ENCODE measurements around the gene CPOX.

The CPOX gene

GRCh38 chr3:98557324-98558010 lies 35.9 kb downstream of the CPOX start:
- DNase-seq (ENCODE audit: low read depth): no peak
- TF ChIP-seq CTCF (conservative IDR thresholded peaks at IDR 0.05; ENCODE audit: low read depth, low read length): no peak
- no peak overlapping the region for H3K4me3 ChIP-seq (ENCODE audit: low read depth, low read length)

- H3K4me3 ChIP-seq (ENCODE audit: low read depth, low read length): no peak overlapping the region
- no peak for DNase-seq (ENCODE audit: low read depth)
- TF ChIP-seq CTCF (conservative IDR thresholded peaks at IDR 0.05; ENCODE audit: low read depth, low read length): no peak
Observed at GRCh38 chr3:98556164-98557130, 37.0 kb downstream of the CPOX start.

- DNase-seq (ENCODE audit: low read depth): no peak
- no peak overlapping the region for H3K4me3 ChIP-seq (ENCODE audit: low read depth, low read length)
- no peak for TF ChIP-seq CTCF (conservative IDR thresholded peaks at IDR 0.05; ENCODE audit: low read depth, low read length)
Observed at GRCh38 chr3:98555025-98555379, 38.4 kb downstream of the CPOX start.

GRCh38 chr3:98554580-98554979 lies 38.8 kb downstream of the CPOX start:
- no peak overlapping the region for H3K4me3 ChIP-seq (ENCODE audit: low read depth, low read length)

DNA sequence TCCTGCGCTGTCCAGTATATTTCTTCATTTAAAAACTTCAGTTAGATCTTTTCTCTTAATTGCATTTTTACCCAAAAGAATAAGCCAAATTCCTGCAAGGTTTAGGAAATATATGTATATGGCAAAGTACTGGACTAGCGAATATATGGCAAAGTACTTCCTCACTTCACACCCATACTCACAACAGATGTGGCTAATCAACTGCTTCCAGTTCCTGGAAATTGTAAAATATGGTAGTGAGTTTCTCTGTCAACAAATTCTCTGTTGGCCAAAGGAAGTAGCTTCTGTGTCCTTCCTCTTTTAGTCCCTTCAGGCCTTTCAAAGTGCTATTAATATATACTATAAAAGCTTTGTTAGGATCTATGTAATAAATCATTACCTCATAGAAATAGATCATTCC lies 39.7 kb downstream of the CPOX start:
- no peak for DNase-seq (ENCODE audit: low read depth)
- H3K4me3 ChIP-seq (ENCODE audit: low read depth, low read length): no peak overlapping the region
- TF ChIP-seq CTCF (conservative IDR thresholded peaks at IDR 0.05; ENCODE audit: low read depth, low read length): no peak

More at GRCh38 chr3:98554580-98554979, 38.8 kb downstream of the CPOX start:
- TF ChIP-seq CTCF (conservative IDR thresholded peaks at IDR 0.05; ENCODE audit: low read depth, low read length): no peak
- DNase-seq (ENCODE audit: low read depth): no peak

GRCh38 chr3:98553021-98553563 lies 40.3 kb downstream of the CPOX start:
- TF ChIP-seq CTCF (conservative IDR thresholded peaks at IDR 0.05; ENCODE audit: low read depth, low read length): no peak
- no peak for DNase-seq (ENCODE audit: low read depth)
- H3K4me3 ChIP-seq (ENCODE audit: low read depth, low read length): no peak overlapping the region

Data from choroid plexus epithelial cell (primary cell).